ENCODE results near the gene ABCG2.

The ABCG2 gene

GRCh38 chr4:88171206-88171605 lies 12.8 kb upstream of the ABCG2 start:
- no peaks in the 10 kb centered on the region for H3K36me3 ChIP-seq (ENCODE audit: control insufficient read depth in 2 of 2, insufficient read depth in 1 of 2, low read length in 2 of 2)
- no peaks in the 10 kb centered on the region for H3K9me3 ChIP-seq (ENCODE audit: control insufficient read depth, insufficient read depth, low read depth, low read length)
- TF ChIP-seq ZNF555 (tag by site-specific recombination; conservative IDR thresholded peaks at IDR 0.05) (no peak), ZNF560 (tag by site-specific recombination; IDR thresholded peaks at IDR 0.05; ENCODE audit: borderline replicate concordance) (no peak), ZNF302 (tag by site-specific recombination; IDR thresholded peaks at IDR 0.05; ENCODE audit: low read depth) (no peak), ZBTB44 (tag by site-specific recombination; IDR thresholded peaks at IDR 0.05) (no peak), ZNF280C (tag by site-specific recombination; IDR thresholded peaks at IDR 0.05) (no peak), ZNF514 (tag by site-specific recombination; IDR thresholded peaks at IDR 0.05) (no peak), ZBTB1 (tag by site-specific recombination; IDR thresholded peaks at IDR 0.05) (no peak), ZNF140 (tag by site-specific recombination; IDR thresholded peaks at IDR 0.05) (no peak), OSR2 (tag by site-specific recombination; IDR thresholded peaks at IDR 0.05) (no peak)
- no peak overlapping the region for H3K4me3 ChIP-seq (ENCODE audit: low read depth, low read length)
- ChIA-PET POLR2A (no interaction called here), CTCF (interaction anchor here (0.7 to 2.4 kb wide), 2 partner anchors 41 to 138 kb away, joined by 4 to 9 read pairs; no protein-coding TSS in a partner anchor)
- H3K4me1 ChIP-seq (ENCODE audit: control insufficient read depth, insufficient read depth, low read length), result no peaks in the 10 kb centered on the region
- H3K27ac ChIP-seq (ENCODE audit: extremely low read depth, low read depth, low read length), result no peak overlapping the region

GRCh38 chr4:88169298-88169697 lies 10.9 kb upstream of the ABCG2 start:
- TF ChIP-seq BCL11B (tag by site-specific recombination; IDR thresholded peaks at IDR 0.05; ENCODE audit: low read depth), result no peak
- TF ChIP-seq ZNF837 (tag by site-specific recombination; IDR thresholded peaks at IDR 0.05), result no peak
- TF ChIP-seq ZNF266 (tag by site-specific recombination; IDR thresholded peaks at IDR 0.05; ENCODE audit: low read depth), result no peak
- no peak for TF ChIP-seq ZNF10 (tag by site-specific recombination; IDR thresholded peaks at IDR 0.05)
- ChIA-PET CTCF (interaction anchor here (0.7 kb wide), 1 partner anchor 186 kb away, joined by 3 read pairs; no protein-coding TSS in a partner anchor), POLR2A (no interaction called here)
- no peak overlapping the region for H3K4me3 ChIP-seq (ENCODE audit: low read depth, low read length)
- no peak overlapping the region for H3K27ac ChIP-seq (ENCODE audit: extremely low read depth, low read depth, low read length)
- no peaks in the 10 kb centered on the region for H3K36me3 ChIP-seq (ENCODE audit: control insufficient read depth in 2 of 2, insufficient read depth in 1 of 2, low read length in 2 of 2)
- H3K4me1 ChIP-seq (ENCODE audit: control insufficient read depth, insufficient read depth, low read length), result no peaks in the 10 kb centered on the region
- no peaks in the 10 kb centered on the region for H3K9me3 ChIP-seq (ENCODE audit: control insufficient read depth, insufficient read depth, low read depth, low read length)

DNA sequence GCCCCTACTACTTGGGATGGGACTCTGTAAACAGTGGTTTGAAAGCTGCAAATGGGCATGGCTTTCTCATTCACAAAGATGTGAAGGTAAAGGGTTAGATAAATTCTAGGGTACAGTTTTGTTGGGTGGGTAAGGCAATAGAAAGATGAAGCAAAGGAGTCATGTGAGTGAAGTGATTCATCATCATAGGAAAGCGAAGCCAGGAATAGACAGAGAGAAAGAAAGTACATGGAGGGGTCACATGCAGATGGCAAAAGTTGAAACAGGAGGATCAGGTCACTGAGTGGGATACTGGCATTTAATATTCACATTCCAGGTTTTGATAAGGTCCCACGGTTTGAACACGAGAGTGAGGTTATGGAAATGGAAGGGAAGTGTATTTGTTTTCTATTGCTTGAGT lies 8.2 kb upstream of the ABCG2 start:
- H3K9me3 ChIP-seq (ENCODE audit: control insufficient read depth, insufficient read depth, low read depth, low read length), result no peaks in the 10 kb centered on the region
- H3K4me1 ChIP-seq (ENCODE audit: control insufficient read depth, insufficient read depth, low read length), result no peaks in the 10 kb centered on the region
- H3K27ac ChIP-seq (ENCODE audit: extremely low read depth, low read depth, low read length), result no peak overlapping the region
- H3K4me3 ChIP-seq (ENCODE audit: low read depth, low read length), result no peak overlapping the region
- POLR2A ChIA-PET, result no interaction called here
- H3K36me3 ChIP-seq (ENCODE audit: control insufficient read depth in 2 of 2, insufficient read depth in 1 of 2, low read length in 2 of 2), result no peaks in the 10 kb centered on the region
- CTCF ChIA-PET, result no interaction called here
- TF ChIP-seq ZSCAN5A (tag by site-specific recombination; IDR thresholded peaks at IDR 0.05) (no peak), ZNF544 (tag by site-specific recombination; IDR thresholded peaks at IDR 0.05) (no peak), INSM2 (tag by site-specific recombination; IDR thresholded peaks at IDR 0.05) (no peak), KLF16 (tag by site-specific recombination; IDR thresholded peaks at IDR 0.05) (no peak), ZNF138 (tag by site-specific recombination; IDR thresholded peaks at IDR 0.05; ENCODE audit: borderline replicate concordance) (no peak), ZNF341 (tag by site-specific recombination; IDR thresholded peaks at IDR 0.05; ENCODE audit: low read depth) (no peak), ZNF501 (tag by site-specific recombination; IDR thresholded peaks at IDR 0.05) (no peak), ZEB2 (tag by site-specific recombination; IDR thresholded peaks at IDR 0.05) (no peak), ZNF596 (tag by site-specific recombination; IDR thresholded peaks at IDR 0.05) (no peak), ZNF658 (tag by site-specific recombination; IDR thresholded peaks at IDR 0.05) (no peak)
- TF ChIP-seq, protein P1, sequence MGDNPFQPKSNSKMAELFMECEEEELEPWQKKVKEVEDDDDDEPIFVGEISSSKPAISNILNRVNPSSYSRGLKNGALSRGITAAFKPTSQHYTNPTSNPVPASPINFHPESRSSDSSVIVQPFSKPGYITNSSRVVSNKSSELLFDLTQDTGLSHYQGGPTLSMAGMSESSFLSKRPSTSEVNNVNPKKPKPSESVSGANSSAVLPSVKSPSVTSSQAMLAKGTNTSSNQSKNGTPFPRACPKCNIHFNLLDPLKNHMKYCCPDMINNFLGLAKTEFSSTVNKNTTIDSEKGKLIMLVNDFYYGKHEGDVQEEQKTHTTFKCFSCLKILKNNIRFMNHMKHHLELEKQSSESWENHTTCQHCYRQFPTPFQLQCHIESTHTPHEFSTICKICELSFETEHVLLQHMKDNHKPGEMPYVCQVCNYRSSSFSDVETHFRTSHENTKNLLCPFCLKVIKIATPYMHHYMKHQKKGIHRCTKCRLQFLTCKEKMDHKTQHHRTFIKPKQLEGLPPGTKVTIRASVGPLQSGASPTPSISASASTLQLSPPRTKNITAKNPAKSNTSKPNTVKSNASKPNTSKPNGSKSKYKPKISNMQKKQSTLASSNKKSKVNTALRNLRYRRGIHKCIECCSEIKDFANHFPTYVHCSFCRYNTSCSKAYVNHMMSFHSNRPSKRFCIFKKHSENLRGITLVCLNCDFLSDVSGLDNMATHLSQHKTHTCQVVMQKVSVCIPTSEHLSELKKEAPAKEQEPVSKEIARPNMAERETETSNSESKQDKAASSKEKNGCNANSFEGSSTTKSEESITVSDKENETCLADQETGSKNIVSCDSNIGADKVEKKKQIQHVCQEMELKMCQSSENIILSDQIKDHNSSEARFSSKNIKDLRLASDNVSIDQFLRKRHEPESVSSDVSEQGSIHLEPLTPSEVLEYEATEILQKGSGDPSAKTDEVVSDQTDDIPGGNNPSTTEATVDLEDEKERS (tag by site-specific recombination; IDR thresholded peaks at IDR 0.05), result no peak
